NOMO-1 treated with DMSO at 0.1 percent for 48 hours (cell line): ENCODE data around the gene VCP.

Experiments
- DNase-seq: peaks from one replicate; lab custom pipeline; 2025; ENCODE audit not compliant: unreplicated experiment; lab: John Stamatoyannopoulos, UW

The VCP gene

GRCh38 chr9:35026671-35027070 is 45.8 kb downstream of the VCP start:
- no peak for DNase-seq

- peak; percentile 81 for DNase-seq
Observed at GRCh38 chr9:35023443-35023842, 49.0 kb downstream of the VCP start.

GRCh38 chr9:35014517-35014916 is 57.9 kb downstream of the VCP start:
- no peak for DNase-seq

- DNase-seq = no peak
Observed at GRCh38 chr9:35010351-35010958, 62.0 kb downstream of the VCP start.
